ENCODE measurements around the gene NAV1.

NAV1 gene

DNA sequence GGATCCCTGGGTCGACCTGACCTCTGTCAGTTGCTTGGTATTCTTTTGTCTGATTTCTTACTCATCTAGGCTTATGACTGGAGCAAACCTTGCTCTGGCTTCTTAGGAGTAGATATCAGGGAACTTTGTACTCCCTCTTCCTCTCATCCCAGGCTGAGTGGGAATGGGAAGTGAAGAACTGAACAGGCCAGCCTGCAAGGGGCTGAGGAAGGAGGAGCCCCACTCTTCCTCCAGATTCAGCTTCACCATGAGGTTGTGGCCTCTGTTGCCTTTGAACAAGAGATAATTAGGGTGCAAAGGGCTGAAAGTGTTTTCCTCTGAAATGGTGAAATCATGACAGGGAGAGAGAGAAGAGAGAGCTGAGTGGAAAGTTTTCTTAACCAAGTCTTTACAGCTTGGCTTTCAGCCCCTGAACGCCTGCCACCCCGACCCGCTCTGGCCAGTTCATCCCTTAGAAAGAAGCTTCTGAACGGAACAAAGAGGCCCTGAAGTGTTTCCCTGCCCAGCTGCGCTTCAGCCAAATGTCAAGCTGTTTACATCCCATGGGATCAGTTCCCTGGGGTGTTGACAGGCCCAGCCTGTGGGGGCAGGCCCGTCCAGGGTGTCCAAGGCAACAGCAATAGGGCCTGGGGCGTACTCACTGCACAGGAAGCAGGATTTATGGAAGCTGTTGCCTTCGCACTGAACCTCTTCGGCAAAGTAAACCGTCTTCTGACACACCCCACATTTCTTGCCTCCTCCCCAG lies 43.2 kb upstream of the NAV1 start:
- DNase-seq (ENCODE audit: extremely low spot score) = no peak
- POLR2A ChIA-PET = no interaction called here

DNA sequence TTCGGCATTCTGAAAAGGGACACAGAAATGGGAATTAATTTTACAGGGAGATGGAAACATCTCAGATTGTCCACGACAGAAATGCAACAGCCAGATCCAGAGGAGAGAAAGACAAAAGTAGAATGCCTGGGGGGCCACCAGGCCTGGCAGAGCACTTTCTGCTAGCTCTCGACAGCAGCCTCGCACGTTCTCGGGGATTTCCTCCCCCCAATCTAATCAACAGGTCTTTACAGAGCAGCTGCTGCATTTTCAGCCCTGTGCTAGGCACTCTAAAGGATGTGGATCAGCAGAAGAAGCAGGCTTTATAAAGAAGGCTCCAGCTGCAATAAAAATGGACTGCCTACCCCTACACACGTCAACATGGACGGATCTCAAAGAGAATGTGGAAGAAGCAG lies 42.6 kb upstream of the NAV1 start:
- no peak for TF ChIP-seq SUZ12 (IDR thresholded peaks at IDR 0.05)
- no peak for TF ChIP-seq ELF4 (IDR thresholded peaks at IDR 0.05)
- TF ChIP-seq L3MBTL2 (conservative IDR thresholded peaks at IDR 0.05) = no peak
- TF ChIP-seq, protein P1, sequence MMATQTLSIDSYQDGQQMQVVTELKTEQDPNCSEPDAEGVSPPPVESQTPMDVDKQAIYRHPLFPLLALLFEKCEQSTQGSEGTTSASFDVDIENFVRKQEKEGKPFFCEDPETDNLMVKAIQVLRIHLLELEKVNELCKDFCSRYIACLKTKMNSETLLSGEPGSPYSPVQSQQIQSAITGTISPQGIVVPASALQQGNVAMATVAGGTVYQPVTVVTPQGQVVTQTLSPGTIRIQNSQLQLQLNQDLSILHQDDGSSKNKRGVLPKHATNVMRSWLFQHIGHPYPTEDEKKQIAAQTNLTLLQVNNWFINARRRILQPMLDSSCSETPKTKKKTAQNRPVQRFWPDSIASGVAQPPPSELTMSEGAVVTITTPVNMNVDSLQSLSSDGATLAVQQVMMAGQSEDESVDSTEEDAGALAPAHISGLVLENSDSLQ (IDR thresholded peaks at IDR 0.05) = no peak
- TF ChIP-seq FOXM1 (IDR thresholded peaks at IDR 0.05; ENCODE audit: borderline replicate concordance) = no peak
- no peak for TF ChIP-seq FOXA1 (IDR thresholded peaks at IDR 0.05)
- TF ChIP-seq SP1 (IDR thresholded peaks at IDR 0.05) = no peak

More for the DNA sequence above, 43.2 kb upstream of the NAV1 start:
- CTCF ChIA-PET = interaction anchor here (1.4 kb wide), 2 partner anchors 14 to 17 kb away, joined by 6 read pairs; no protein-coding TSS in a partner anchor
- TF ChIP-seq FOXM1 (IDR thresholded peaks at IDR 0.05; ENCODE audit: borderline replicate concordance) = no peak
- no peak for TF ChIP-seq ZNF384 (IDR thresholded peaks at IDR 0.05)
- TF ChIP-seq BHLHE40 (IDR thresholded peaks at IDR 0.05; ENCODE audit: borderline replicate concordance) = no peak
- TF ChIP-seq CTBP1 (IDR thresholded peaks at IDR 0.05; ENCODE audit: borderline replicate concordance) = no peak
- no peak for TF ChIP-seq ARNT (IDR thresholded peaks at IDR 0.05)
- TF ChIP-seq NFRKB (IDR thresholded peaks at IDR 0.05) = no peak
- TF ChIP-seq, protein P1 (IDR thresholded peaks at IDR 0.05) = no peak
- TF ChIP-seq L3MBTL2 (conservative IDR thresholded peaks at IDR 0.05) = no peak

DNA sequence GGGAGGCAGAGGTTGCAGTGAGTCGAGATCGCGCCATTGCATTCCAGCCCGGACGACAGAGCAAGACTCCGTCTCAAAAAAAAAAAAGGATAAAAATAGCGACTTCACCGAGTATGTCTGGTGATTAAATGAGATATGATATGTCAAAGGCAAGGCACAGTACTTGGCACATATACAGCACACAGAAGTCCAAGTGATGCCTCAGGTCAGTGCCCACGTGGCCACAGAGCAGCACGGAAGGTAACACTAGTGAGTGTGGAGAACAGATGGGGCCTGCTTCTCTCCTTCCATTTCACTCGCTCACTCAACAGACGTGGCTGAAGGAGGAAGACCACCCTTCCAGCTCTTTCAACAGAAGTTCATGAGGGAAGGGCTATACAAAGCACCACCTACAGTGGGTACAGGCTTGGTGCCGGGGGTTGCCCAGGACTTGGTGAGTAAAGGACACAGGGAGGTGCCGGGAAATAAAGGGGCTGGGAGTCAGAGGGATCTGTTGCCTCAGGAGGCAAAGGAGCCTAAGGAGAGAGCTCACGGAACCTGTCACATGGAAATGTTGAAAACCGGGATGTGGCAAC lies 40.9 kb upstream of the NAV1 start:
- no peak for DNase-seq (ENCODE audit: extremely low spot score)
- ChIA-PET POLR2A (no interaction called here), CTCF (interaction anchor here (0.8 kb wide), 1 partner anchor 15 kb away, joined by 6 read pairs; no protein-coding TSS in a partner anchor)
- no peak for TF ChIP-seq NFRKB (IDR thresholded peaks at IDR 0.05)
- no peak for TF ChIP-seq CTBP1 (IDR thresholded peaks at IDR 0.05; ENCODE audit: borderline replicate concordance)
- TF ChIP-seq SUZ12 (IDR thresholded peaks at IDR 0.05) = no peak
- no peak for TF ChIP-seq TARDBP (IDR thresholded peaks at IDR 0.05)
- TF ChIP-seq HDGF (IDR thresholded peaks at IDR 0.05; ENCODE audit: borderline replicate concordance) = no peak
- no peak for TF ChIP-seq SP1 (IDR thresholded peaks at IDR 0.05)
- no peak for TF ChIP-seq BHLHE40 (IDR thresholded peaks at IDR 0.05; ENCODE audit: borderline replicate concordance)
- no peak for TF ChIP-seq ARNT (IDR thresholded peaks at IDR 0.05)
- no peak for TF ChIP-seq ELF4 (IDR thresholded peaks at IDR 0.05)
- TF ChIP-seq, protein P1 (IDR thresholded peaks at IDR 0.05) = no peak
- no peak for TF ChIP-seq FOXM1 (IDR thresholded peaks at IDR 0.05; ENCODE audit: borderline replicate concordance)
- no peak for TF ChIP-seq LEF1 (IDR thresholded peaks at IDR 0.05; ENCODE audit: borderline replicate concordance)
- TF ChIP-seq FOXK2 (IDR thresholded peaks at IDR 0.05) = no peak
- TF ChIP-seq L3MBTL2 (conservative IDR thresholded peaks at IDR 0.05) = no peak
- TF ChIP-seq ZNF384 (IDR thresholded peaks at IDR 0.05) = no peak
- no peak for TF ChIP-seq FOXA1 (IDR thresholded peaks at IDR 0.05)

More for the DNA sequence above, 42.6 kb upstream of the NAV1 start:
- POLR2A ChIA-PET = no interaction called here
- DNase-seq (ENCODE audit: extremely low spot score) = no peak
- CTCF ChIA-PET = interaction anchor here (1.4 kb wide), 2 partner anchors 14 to 16 kb away, joined by 6 read pairs; no protein-coding TSS in a partner anchor

DNA sequence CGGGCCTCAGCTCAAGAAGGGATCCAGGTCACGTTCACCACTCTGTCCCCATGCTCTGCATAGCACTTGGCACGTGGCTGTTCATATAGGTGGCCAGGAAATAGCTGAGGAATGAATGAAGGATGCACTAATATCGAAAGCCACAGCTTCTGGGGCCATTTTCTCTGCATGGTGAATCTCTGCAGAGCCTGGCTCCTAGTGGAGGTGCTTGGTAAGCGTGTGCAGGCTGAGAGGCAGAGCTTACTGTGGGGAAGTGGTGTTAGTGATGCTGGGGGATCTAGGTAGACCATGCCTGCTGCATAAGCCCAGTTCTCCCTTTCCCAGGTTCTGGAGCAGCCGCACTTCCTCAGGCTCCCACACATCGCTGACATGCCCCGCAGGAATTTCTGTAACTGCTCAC lies 40.3 kb upstream of the NAV1 start:
- TF ChIP-seq ZNF384 (IDR thresholded peaks at IDR 0.05) = no peak
- no peak for TF ChIP-seq SP1 (IDR thresholded peaks at IDR 0.05)
- TF ChIP-seq NFRKB (IDR thresholded peaks at IDR 0.05) = no peak
- TF ChIP-seq, protein P1 (IDR thresholded peaks at IDR 0.05) = no peak
- ChIA-PET CTCF (interaction anchor here (0.8 to 1.5 kb wide), 2 partner anchors 14 to 16 kb away, joined by 5 to 6 read pairs; no protein-coding TSS in a partner anchor), POLR2A (no interaction called here)
- DNase-seq (ENCODE audit: extremely low spot score) = no peak

DNA sequence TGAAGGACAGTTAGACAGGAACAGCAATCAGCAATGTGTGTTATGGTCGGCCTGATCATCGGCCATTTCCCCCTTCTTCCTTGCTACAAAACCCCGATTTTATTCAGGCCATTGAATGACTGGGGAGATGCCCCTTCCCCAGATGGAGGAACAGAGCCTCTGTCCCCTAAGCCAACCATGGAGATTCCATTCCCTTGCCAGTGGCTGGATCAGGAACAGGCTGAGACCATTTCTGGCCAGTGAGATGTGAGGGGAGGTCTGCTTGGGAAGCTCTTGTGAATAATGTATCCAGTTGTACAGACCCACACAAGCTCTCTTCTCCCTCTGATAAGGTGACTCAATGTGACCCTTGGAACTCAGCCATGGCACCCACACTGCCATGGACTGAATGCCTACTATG lies 39.7 kb upstream of the NAV1 start:
- DNase-seq (ENCODE audit: extremely low spot score) = no peak
- TF ChIP-seq LEF1 (IDR thresholded peaks at IDR 0.05; ENCODE audit: borderline replicate concordance) = no peak
- TF ChIP-seq, protein P1 (IDR thresholded peaks at IDR 0.05) = no peak
- TF ChIP-seq FOXK2 (IDR thresholded peaks at IDR 0.05) = no peak
- no peak for TF ChIP-seq BHLHE40 (IDR thresholded peaks at IDR 0.05; ENCODE audit: borderline replicate concordance)
- TF ChIP-seq ELF4 (IDR thresholded peaks at IDR 0.05) = no peak
- no peak for TF ChIP-seq ZNF384 (IDR thresholded peaks at IDR 0.05)
- TF ChIP-seq SP1 (IDR thresholded peaks at IDR 0.05) = no peak
- TF ChIP-seq CTBP1 (IDR thresholded peaks at IDR 0.05; ENCODE audit: borderline replicate concordance) = no peak
- TF ChIP-seq FOXA1 (IDR thresholded peaks at IDR 0.05) = no peak
- no peak for TF ChIP-seq L3MBTL2 (conservative IDR thresholded peaks at IDR 0.05)
- no peak for TF ChIP-seq ARNT (IDR thresholded peaks at IDR 0.05)
- no peak for TF ChIP-seq NFRKB (IDR thresholded peaks at IDR 0.05)
- no peak for TF ChIP-seq SUZ12 (IDR thresholded peaks at IDR 0.05)
- TF ChIP-seq HDGF (IDR thresholded peaks at IDR 0.05; ENCODE audit: borderline replicate concordance) = no peak
- no peak for TF ChIP-seq FOXM1 (IDR thresholded peaks at IDR 0.05; ENCODE audit: borderline replicate concordance)
- TF ChIP-seq TARDBP (IDR thresholded peaks at IDR 0.05) = no peak
- ChIA-PET POLR2A (no interaction called here), CTCF (interaction anchor here (0.6 to 1.5 kb wide), 2 partner anchors 17 to 92 kb away, joined by 3 to 5 read pairs; no protein-coding TSS in a partner anchor)
